ENCODE data around the gene FAM53B.

GRCh38 chr10:124736491-124737136 is 7.6 kb downstream of the FAM53B start:
- TF ChIP-seq CTCF (conservative IDR thresholded peaks at IDR 0.05; ENCODE audit: low read length) (no peak), EZH2phosphoT487 (IDR thresholded peaks at IDR 0.05; ENCODE audit: borderline replicate concordance, low read depth, low read length) (no peak)
